ENCODE results near the gene GLG1.

The GLG1 gene

DNA sequence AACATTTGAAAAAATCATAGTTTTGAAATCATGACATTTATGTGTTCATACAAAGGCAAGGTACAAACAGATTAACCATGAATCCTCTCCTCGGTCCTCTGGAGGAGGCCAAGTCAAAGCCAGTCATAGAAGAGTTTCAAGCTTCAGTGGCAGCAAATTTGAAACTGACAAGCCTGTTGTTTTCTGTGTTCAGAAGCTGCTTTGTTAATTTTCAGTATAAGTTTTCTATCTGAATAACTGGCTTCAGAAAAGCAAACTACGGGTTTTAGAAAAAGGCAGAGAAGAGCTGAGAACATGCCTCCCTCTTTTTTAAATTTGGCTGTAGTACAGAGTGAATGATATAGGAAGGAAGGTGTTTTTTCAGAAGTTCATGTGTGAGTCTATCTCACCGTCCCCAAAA, 106.0 kb downstream of the GLG1 start:
- TF ChIP-seq POLR2AphosphoS5 (IDR thresholded peaks at IDR 0.05; ENCODE audit: low read depth, low read length) (no peak), TAF1 (IDR thresholded peaks at IDR 0.05; ENCODE audit: borderline replicate concordance, low read depth, low read length) (no peak), POLR2A (IDR thresholded peaks at IDR 0.05; ENCODE audit: low read depth, low read length) (no peak)
- DNase-seq (ENCODE audit: insufficient read length) (no peak), FAIRE-seq (no peak)

DNA sequence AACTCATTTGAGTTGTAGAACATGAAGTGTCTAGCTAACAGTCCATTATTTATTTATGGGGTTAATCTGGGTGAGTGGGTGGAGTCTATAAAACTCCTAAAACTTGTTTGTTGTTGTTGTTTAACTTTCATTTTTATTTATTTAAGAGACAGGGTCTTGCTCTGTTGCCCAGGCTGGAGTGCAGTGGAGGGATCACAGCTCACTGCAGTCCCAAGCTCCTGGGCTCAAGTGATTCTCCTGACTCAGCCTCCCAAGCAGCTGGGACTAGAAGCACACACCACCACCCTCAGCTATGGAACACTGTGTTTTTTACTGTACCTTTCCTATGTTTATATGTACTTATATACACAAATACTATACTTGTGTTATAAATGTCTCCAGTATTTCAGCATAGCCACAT, 107.8 kb downstream of the GLG1 start:
- no peak for TF ChIP-seq TAF1 (IDR thresholded peaks at IDR 0.05; ENCODE audit: borderline replicate concordance, low read depth, low read length)
- FAIRE-seq (no peak), DNase-seq (ENCODE audit: insufficient read length) (no peak)

DNA sequence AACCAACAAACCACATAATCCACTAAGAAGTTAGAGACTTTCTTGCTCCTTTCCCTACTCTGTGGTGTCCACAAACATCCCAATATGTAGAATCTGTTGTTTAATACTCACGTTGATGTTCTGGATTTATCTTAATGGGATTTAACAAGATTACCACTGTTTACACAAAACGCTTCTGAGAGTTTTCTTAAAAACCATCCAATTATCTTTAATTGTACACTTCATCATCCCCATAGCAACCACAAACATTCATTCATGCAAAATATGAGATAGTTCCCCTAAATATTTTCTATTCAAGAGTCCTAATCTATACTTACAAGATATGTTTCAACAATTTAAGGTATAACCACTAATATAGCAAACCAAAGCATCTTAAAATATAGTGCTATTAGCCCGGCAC, 109.2 kb downstream of the GLG1 start:
- DNase-seq (ENCODE audit: insufficient read length), result no peak
- no peak for FAIRE-seq
- no peak for TF ChIP-seq POLR2A (IDR thresholded peaks at IDR 0.05; ENCODE audit: low read depth, low read length)
- no peak for TF ChIP-seq TAF1 (IDR thresholded peaks at IDR 0.05; ENCODE audit: borderline replicate concordance, low read depth, low read length)
- no peak for TF ChIP-seq POLR2AphosphoS5 (IDR thresholded peaks at IDR 0.05; ENCODE audit: low read depth, low read length)

DNA sequence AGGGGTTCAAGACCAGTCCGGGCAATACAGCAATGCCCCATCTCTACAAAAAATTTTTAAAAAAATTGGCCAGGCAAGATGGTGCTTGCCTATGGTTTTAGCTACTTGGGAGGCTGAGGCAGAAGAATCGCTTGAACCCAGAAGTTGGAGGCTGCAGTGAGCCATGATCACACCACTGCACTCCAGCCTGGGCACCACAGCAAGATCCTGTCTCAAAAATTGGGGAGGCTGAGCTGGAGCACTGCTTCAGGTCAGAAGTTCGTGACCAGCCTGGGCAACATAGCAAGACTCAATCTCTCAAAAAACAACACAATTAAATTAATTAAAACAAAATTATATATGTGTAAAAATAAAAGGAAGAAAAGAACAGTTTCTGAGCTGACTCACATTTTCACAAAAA, 110.9 kb downstream of the GLG1 start:
- no peak for FAIRE-seq
- TF ChIP-seq POLR2A (IDR thresholded peaks at IDR 0.05; ENCODE audit: low read depth, low read length) (no peak), POLR2AphosphoS5 (IDR thresholded peaks at IDR 0.05; ENCODE audit: low read depth, low read length) (no peak), TAF1 (IDR thresholded peaks at IDR 0.05; ENCODE audit: borderline replicate concordance, low read depth, low read length) (no peak)

DNA sequence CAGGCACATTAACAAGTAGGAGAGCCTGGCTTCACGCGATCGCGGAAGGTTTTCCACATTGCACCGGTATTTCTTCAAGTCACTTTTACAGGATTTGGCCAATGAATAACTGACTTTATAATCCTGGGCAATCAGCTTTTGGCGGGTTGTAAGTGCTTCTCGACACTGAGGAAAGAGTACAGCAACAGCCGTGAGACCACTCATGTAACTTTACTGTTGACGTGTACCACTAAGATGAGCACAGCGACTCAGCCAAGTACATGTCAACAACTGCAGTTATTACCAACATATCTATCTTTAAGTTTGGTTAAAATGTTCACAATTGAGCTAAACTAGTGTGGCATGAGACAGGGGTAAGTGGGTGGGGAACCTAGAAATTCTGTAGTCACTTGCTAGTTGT, 113.9 kb downstream of the GLG1 start:
- no peak for DNase-seq (ENCODE audit: insufficient read length)
- no peak for FAIRE-seq

More for the DNA sequence above, 110.9 kb downstream of the GLG1 start:
- DNase-seq (ENCODE audit: insufficient read length), result no peak

DNA sequence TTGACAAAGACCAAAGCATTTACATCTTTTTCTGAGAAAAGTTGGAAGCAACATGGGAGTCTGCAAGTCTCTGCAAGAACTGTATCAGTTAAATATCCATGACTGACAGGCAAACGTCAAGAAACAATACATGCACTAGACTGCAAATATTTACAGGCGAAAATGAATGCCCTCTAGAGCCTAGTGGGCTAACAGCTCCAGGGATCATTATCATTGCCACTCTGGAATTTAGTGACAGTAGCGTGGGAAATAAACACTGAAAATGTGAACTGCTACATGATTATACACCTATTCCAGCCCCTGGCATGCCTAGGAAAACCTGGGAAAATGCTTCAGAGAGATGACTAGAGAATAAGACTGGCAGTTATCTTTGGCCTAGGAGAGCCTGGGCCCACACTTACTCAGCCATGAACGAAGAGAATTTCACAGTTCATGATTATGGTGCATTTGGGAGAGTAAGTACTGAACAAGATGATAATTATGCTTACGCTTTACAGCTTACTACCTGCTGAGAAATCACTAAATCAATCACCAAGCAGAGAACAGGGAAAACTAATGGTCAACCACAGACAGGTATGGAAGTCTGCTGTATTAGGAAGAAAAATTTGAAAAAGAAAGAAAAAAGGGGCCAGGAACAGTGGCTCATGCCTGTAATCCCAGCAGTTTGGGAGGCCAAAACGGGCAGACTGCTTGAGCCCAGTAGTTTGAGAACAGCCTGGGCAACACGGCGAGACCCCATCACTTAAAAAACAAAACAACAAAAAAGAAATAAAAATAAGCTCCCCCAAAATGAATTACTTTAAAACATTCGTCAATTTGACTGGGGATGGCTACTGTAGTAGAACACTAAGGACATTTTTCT, 119.0 kb downstream of the GLG1 start:
- TF ChIP-seq POLR2AphosphoS5 (IDR thresholded peaks at IDR 0.05; ENCODE audit: low read depth, low read length), result no peak
- TF ChIP-seq POLR2A (IDR thresholded peaks at IDR 0.05; ENCODE audit: low read depth, low read length), result no peak
- no peak for TF ChIP-seq TAF1 (IDR thresholded peaks at IDR 0.05; ENCODE audit: borderline replicate concordance, low read depth, low read length)
- FAIRE-seq (no peak), DNase-seq (ENCODE audit: insufficient read length) (no peak)

More for the DNA sequence above, 113.9 kb downstream of the GLG1 start:
- TF ChIP-seq POLR2A (IDR thresholded peaks at IDR 0.05; ENCODE audit: low read depth, low read length) (no peak), POLR2AphosphoS5 (IDR thresholded peaks at IDR 0.05; ENCODE audit: low read depth, low read length) (no peak), TAF1 (IDR thresholded peaks at IDR 0.05; ENCODE audit: borderline replicate concordance, low read depth, low read length) (no peak)

DNA sequence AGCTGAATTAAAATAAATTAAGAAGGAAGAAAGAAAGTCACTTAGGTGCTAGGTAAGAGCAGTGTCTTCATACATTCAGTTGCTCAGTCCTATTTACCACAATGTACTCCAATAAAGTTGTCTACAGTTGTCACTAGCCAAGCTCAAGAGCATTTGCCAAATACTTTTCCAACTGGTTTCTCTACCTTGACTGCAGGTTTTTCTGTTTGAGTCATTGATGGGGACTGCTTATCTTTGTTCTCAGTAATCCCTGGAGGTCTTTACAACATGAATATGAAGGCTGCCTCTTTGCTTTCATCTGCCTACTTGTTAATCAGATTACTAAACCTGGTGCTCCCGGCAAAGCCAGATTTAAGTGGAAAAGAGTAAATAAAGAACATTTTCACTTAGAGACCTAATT, 121.0 kb downstream of the GLG1 start:
- TF ChIP-seq TAF1 (IDR thresholded peaks at IDR 0.05; ENCODE audit: borderline replicate concordance, low read depth, low read length) (no peak), POLR2A (IDR thresholded peaks at IDR 0.05; ENCODE audit: low read depth, low read length) (no peak), POLR2AphosphoS5 (IDR thresholded peaks at IDR 0.05; ENCODE audit: low read depth, low read length) (no peak)
- FAIRE-seq (no peak), DNase-seq (ENCODE audit: insufficient read length) (no peak)

DNA sequence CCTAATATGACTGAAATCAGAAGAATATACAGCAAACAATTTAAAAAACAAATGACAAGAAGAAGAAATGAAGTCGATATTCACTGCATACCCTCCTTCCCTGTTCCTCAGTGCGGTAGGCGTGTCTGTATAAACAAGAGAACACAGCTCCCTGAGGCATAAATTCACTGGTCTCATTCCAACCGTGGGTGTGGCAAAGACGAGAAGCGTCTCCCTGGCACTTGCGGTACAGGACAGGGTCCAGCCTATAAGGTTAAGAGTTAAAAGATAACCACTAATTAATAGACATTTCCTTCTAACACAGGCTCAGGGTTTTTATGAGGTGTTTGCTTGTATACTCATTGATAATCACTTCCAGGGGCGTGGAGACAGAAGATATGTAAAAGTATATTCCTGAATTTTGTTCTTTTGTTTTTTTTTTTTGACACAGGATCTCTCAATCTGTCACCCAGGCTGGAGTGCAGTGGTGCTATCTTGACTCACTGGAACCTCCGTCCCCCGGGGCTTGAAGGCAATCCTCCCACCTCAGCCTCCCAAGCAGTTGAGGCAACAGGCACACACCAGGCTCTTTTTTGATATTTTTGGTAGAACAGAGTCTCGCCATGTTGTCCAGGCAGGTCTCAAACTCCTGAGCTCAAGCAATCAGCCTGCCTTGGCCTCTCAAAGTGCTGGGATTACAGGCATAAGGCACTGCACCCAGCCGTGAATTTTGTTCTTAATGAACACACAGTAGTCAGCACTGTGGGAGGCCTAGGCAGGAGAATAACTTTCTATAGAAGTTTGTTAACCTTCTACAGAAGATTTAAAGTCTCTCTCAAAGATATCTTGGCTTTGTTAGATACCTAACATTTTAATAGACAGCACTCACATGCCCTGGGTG, 126.5 kb downstream of the GLG1 start:
- FAIRE-seq (no peak), DNase-seq (ENCODE audit: insufficient read length) (no peak)

DNA sequence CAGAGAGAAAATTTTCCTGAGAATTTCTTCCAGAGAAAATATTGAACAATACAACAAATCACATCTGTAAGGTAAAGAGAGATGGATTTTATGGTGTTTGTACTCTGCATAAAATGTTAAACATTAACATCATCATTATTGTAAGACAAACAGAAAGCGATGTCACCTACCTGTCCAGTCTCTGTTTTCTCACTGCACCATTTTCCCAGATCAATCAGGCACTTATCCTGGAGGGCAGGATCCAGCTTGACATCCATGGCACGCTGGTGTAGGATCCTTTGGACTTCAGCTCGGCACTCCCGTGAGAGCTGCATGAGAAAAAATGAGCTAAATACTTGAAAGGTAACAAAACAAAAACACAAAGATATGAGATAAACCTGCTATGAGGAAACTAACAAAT, 129.7 kb downstream of the GLG1 start:
- TF ChIP-seq TAF1 (IDR thresholded peaks at IDR 0.05; ENCODE audit: borderline replicate concordance, low read depth, low read length), result no peak
- TF ChIP-seq POLR2A (IDR thresholded peaks at IDR 0.05; ENCODE audit: low read depth, low read length), result no peak
- no peak for TF ChIP-seq POLR2AphosphoS5 (IDR thresholded peaks at IDR 0.05; ENCODE audit: low read depth, low read length)
- no peak for FAIRE-seq
- DNase-seq (ENCODE audit: insufficient read length), result no peak

More for the DNA sequence above, 126.5 kb downstream of the GLG1 start:
- no peak for TF ChIP-seq POLR2A (IDR thresholded peaks at IDR 0.05; ENCODE audit: low read depth, low read length)
- no peak for TF ChIP-seq POLR2AphosphoS5 (IDR thresholded peaks at IDR 0.05; ENCODE audit: low read depth, low read length)
- TF ChIP-seq TAF1 (IDR thresholded peaks at IDR 0.05; ENCODE audit: borderline replicate concordance, low read depth, low read length), result no peak

DNA sequence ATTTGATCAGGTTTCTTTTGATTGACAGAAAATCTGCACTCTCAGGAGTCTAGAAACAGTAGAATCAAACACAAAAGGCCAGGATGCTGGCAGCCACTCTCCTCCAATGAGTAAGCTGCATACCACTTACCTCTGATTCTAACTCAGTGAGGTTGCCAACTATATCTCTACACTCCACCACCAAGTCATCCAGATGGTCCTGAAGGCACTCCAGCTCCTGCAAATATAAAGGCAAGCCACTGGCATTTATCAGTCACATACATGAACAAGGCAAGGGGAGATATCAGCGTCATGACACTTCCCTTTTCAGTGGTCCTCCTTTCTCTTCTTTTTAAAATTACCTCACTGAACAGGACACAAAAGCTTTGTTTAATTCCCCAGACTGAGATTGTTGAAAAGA, 132.5 kb downstream of the GLG1 start:
- no peak for TF ChIP-seq TAF1 (IDR thresholded peaks at IDR 0.05; ENCODE audit: borderline replicate concordance, low read depth, low read length)
- TF ChIP-seq POLR2AphosphoS5 (IDR thresholded peaks at IDR 0.05; ENCODE audit: low read depth, low read length), result no peak
- TF ChIP-seq POLR2A (IDR thresholded peaks at IDR 0.05; ENCODE audit: low read depth, low read length), result no peak
- FAIRE-seq, result no peak
- no peak for DNase-seq (ENCODE audit: insufficient read length)

DNA sequence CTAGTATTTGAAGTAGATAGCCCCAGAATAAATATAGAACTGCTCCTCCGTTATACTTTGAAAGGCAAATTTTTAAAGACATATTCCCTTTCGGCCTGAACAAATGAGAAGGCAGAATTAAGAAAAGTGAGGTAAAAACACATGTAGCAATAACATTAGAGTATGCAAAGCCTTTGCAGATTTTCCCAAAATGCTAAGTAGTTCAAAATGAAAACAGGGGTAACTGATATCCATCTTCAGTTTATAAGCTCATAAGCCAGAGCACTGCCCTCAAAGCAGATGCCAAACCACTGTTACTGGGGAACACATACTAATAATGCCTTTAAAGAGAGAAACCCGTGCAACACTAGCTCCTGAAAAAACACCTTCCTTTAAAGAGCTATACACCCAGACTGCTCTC, 134.4 kb downstream of the GLG1 start:
- DNase-seq (ENCODE audit: insufficient read length) (no peak), FAIRE-seq (no peak)
- TF ChIP-seq POLR2A (IDR thresholded peaks at IDR 0.05; ENCODE audit: low read depth, low read length) (no peak), TAF1 (IDR thresholded peaks at IDR 0.05; ENCODE audit: borderline replicate concordance, low read depth, low read length) (no peak), POLR2AphosphoS5 (IDR thresholded peaks at IDR 0.05; ENCODE audit: low read depth, low read length) (no peak)
